ENCODE data around the gene SMARCAL1. TPM values are rescaled to one million over a fixed set of nuclear protein-coding genes. Genes with fewer than 3 reads are reported as not detected.
"Not testable (repeated sequence)": the region's sequence is repeated elsewhere in the genome, so short reads cannot be mapped to it uniquely, and the experiment has no call there.

SMARCAL1 gene
- total RNA-seq, 1 experiment from 2014 or later: 26.4 TPM

GRCh38 chr2:216517447-216518225 is 105.4 kb downstream of the SMARCAL1 start:
- in situ Hi-C loops (cut with HindIII; ENCODE audit: low pct_unique_long_range_greater_than_20kb, low sequenced_read_pairs) (no loop called here), intact Hi-C loops (cut with micrococcal nuclease; ENCODE audit: unreplicated experiment) (no loop called here)
- H3K27me3 ChIP-seq (ENCODE audit: control insufficient read depth, insufficient read depth, low read length): no peaks in the 10 kb centered on the region
- no peak for TF ChIP-seq TCF7L2 (IDR thresholded peaks at IDR 0.05; ENCODE audit: low read depth, low read length)
- TF ChIP-seq SIN3A (IDR thresholded peaks at IDR 0.05; ENCODE audit: borderline replicate concordance, insufficient read depth, low read depth, low read length): no peak
- TF ChIP-seq, protein P1, sequence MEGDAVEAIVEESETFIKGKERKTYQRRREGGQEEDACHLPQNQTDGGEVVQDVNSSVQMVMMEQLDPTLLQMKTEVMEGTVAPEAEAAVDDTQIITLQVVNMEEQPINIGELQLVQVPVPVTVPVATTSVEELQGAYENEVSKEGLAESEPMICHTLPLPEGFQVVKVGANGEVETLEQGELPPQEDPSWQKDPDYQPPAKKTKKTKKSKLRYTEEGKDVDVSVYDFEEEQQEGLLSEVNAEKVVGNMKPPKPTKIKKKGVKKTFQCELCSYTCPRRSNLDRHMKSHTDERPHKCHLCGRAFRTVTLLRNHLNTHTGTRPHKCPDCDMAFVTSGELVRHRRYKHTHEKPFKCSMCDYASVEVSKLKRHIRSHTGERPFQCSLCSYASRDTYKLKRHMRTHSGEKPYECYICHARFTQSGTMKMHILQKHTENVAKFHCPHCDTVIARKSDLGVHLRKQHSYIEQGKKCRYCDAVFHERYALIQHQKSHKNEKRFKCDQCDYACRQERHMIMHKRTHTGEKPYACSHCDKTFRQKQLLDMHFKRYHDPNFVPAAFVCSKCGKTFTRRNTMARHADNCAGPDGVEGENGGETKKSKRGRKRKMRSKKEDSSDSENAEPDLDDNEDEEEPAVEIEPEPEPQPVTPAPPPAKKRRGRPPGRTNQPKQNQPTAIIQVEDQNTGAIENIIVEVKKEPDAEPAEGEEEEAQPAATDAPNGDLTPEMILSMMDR (IDR thresholded peaks at IDR 0.05): no peak
- no peak for TF ChIP-seq POLR2AphosphoS5 (IDR thresholded peaks at IDR 0.05; ENCODE audit: low read depth, low read length)
- TF ChIP-seq, protein P2, sequence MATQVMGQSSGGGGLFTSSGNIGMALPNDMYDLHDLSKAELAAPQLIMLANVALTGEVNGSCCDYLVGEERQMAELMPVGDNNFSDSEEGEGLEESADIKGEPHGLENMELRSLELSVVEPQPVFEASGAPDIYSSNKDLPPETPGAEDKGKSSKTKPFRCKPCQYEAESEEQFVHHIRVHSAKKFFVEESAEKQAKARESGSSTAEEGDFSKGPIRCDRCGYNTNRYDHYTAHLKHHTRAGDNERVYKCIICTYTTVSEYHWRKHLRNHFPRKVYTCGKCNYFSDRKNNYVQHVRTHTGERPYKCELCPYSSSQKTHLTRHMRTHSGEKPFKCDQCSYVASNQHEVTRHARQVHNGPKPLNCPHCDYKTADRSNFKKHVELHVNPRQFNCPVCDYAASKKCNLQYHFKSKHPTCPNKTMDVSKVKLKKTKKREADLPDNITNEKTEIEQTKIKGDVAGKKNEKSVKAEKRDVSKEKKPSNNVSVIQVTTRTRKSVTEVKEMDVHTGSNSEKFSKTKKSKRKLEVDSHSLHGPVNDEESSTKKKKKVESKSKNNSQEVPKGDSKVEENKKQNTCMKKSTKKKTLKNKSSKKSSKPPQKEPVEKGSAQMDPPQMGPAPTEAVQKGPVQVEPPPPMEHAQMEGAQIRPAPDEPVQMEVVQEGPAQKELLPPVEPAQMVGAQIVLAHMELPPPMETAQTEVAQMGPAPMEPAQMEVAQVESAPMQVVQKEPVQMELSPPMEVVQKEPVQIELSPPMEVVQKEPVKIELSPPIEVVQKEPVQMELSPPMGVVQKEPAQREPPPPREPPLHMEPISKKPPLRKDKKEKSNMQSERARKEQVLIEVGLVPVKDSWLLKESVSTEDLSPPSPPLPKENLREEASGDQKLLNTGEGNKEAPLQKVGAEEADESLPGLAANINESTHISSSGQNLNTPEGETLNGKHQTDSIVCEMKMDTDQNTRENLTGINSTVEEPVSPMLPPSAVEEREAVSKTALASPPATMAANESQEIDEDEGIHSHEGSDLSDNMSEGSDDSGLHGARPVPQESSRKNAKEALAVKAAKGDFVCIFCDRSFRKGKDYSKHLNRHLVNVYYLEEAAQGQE (IDR thresholded peaks at IDR 0.05; ENCODE audit: insufficient read depth in 1 of 2, low read depth in 2 of 2, low read length in 1 of 2): no peak
- no peak overlapping the region for H3K27ac ChIP-seq (ENCODE audit: low read length)
- no peak for ATAC-seq
- DNase-seq (ENCODE audit: low read depth, low spot score): no peak
- H3K36me3 ChIP-seq (ENCODE audit: control insufficient read depth, insufficient read depth, low read length): no peaks in the 10 kb centered on the region
- H3K9me3 ChIP-seq (ENCODE audit: control insufficient read depth, insufficient read depth, low read depth, low read length): no peaks in the 10 kb centered on the region
- ChIA-PET CTCF (interaction anchor here (1.1 kb wide), 1 partner anchor 150 kb away, joined by 3 read pairs; no protein-coding TSS in a partner anchor), POLR2A (no interaction called here)
- no peak overlapping the region for H3K4me3 ChIP-seq (ENCODE audit: low read depth in 2 of 2, low read length in 2 of 2)
- BruUV-seq (replicated peaks): no TSS peak
- no peaks in the 10 kb centered on the region for H3K4me1 ChIP-seq (ENCODE audit: control insufficient read depth, insufficient read depth, low read length)

DNA sequence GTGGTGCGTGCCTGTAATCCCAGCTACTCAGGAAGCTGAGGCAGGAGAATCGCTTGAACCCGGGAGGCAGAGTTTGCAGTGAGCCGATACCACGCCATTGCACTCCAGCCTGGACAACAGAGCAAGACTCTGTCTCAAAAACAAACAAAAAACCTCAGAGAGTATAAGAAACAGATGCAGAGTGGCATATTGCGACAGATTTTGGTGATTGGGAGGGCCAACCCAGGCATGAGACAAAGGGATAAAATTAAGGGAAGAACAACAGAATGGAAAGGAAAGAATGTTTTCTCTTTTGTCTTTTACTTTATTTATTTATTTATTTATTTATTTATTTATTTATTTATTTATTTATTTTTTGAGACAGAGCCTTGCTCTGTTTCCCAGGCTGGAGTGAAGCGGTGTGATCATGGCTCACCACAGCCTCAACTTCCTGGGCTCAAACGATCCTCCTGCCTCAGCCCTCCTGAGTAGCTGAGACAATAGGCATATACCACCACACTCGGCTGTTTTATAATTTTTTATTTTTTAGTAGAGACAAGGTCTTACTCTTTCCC is 106.4 kb downstream of the SMARCAL1 start:
- H3K4me3 ChIP-seq (ENCODE audit: low read depth in 2 of 2, low read length in 2 of 2); POLR2A ChIA-PET; H3K4me1 ChIP-seq (ENCODE audit: control insufficient read depth, insufficient read depth, low read length); H3K36me3 ChIP-seq (ENCODE audit: control insufficient read depth, insufficient read depth, low read length); DNase-seq (ENCODE audit: low read depth, low spot score); H3K27me3 ChIP-seq (ENCODE audit: control insufficient read depth, insufficient read depth, low read length); H3K9me3 ChIP-seq (ENCODE audit: control insufficient read depth, insufficient read depth, low read depth, low read length); H3K27ac ChIP-seq (ENCODE audit: low read length); BruUV-seq (replicated peaks); in situ Hi-C loops (cut with HindIII; ENCODE audit: low pct_unique_long_range_greater_than_20kb, low sequenced_read_pairs): not testable (repeated sequence)
- 0 out of 2 replicates have a peak, but pooled peaks have one; percentile 15 for ATAC-seq
- CTCF ChIA-PET: interaction anchor here (1.0 to 1.1 kb wide), 2 partner anchors 148 to 149 kb away, joined by 3 to 6 read pairs; no protein-coding TSS in a partner anchor
- intact Hi-C loops (cut with micrococcal nuclease; ENCODE audit: unreplicated experiment): loop anchor here (1.0 kb wide), 1 partner anchor 148 kb away; no protein-coding TSS in a partner anchor
